ENCODE results near the gene TNRC18.

GRCh38 chr7:5320391-5320790 is 103.2 kb downstream of the TNRC18 start:
- TF ChIP-seq EZH2 (IDR thresholded peaks at IDR 0.05; ENCODE audit: borderline replicate concordance, low read depth, low read length, severe bottlenecking) (no peak), POLR2A (IDR thresholded peaks at IDR 0.05; ENCODE audit: low read depth, low read length) (no peak)
- TF ChIP-seq, protein P1, sequence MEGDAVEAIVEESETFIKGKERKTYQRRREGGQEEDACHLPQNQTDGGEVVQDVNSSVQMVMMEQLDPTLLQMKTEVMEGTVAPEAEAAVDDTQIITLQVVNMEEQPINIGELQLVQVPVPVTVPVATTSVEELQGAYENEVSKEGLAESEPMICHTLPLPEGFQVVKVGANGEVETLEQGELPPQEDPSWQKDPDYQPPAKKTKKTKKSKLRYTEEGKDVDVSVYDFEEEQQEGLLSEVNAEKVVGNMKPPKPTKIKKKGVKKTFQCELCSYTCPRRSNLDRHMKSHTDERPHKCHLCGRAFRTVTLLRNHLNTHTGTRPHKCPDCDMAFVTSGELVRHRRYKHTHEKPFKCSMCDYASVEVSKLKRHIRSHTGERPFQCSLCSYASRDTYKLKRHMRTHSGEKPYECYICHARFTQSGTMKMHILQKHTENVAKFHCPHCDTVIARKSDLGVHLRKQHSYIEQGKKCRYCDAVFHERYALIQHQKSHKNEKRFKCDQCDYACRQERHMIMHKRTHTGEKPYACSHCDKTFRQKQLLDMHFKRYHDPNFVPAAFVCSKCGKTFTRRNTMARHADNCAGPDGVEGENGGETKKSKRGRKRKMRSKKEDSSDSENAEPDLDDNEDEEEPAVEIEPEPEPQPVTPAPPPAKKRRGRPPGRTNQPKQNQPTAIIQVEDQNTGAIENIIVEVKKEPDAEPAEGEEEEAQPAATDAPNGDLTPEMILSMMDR (IDR thresholded peaks at IDR 0.05; ENCODE audit: extremely low read depth in 1 of 2, insufficient read depth in 1 of 2, low read depth in 1 of 2, low read length in 2 of 2), result no peak
